GM18517 (cell line): ENCODE data around the gene RNF39.

ENCODE experiments used
- ATAC-seq: cut with Tn5 transposase; IDR thresholded peaks from one replicate; pipeline ENCODE4 v1.9.1; 2021; ENCODE audit warnings: mild to moderate bottlenecking, moderate library complexity; ENCODE audit not compliant: unreplicated experiment

The RNF39 gene

GRCh38 chr6:30020626-30021025, 54.9 kb downstream of the RNF39 start:
- no peak for ATAC-seq
